ENCODE measurements around the gene C2CD2. TPM values are rescaled to one million over a fixed set of nuclear protein-coding genes. Genes with fewer than 3 reads are reported as not detected.

C2CD2 gene
- total RNA-seq, 1 donor, result 36.1 TPM

DNA sequence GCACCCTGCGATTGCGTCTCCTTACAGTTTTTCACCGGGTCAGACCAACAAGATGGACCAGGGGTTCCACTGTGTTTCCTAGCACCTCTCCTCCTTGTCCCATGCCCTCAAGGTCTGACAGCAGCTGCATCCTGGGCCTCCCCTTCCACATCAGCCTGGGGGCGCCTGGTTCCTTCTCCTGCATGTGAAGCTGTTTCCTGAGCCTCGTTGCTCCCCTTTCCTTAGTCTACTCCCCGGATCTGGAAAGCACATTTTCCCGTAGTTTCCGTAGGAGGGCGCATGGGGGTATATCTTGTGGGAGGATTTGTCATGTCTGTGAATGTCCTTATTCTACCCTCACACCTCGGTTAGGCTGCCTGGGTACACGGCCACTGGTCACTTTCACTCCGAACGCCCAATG is 80.8 kb downstream of the C2CD2 start:
- no peak for DNase-seq (ENCODE audit: low read depth in 2 of 3, low spot score in 2 of 3)

DNA sequence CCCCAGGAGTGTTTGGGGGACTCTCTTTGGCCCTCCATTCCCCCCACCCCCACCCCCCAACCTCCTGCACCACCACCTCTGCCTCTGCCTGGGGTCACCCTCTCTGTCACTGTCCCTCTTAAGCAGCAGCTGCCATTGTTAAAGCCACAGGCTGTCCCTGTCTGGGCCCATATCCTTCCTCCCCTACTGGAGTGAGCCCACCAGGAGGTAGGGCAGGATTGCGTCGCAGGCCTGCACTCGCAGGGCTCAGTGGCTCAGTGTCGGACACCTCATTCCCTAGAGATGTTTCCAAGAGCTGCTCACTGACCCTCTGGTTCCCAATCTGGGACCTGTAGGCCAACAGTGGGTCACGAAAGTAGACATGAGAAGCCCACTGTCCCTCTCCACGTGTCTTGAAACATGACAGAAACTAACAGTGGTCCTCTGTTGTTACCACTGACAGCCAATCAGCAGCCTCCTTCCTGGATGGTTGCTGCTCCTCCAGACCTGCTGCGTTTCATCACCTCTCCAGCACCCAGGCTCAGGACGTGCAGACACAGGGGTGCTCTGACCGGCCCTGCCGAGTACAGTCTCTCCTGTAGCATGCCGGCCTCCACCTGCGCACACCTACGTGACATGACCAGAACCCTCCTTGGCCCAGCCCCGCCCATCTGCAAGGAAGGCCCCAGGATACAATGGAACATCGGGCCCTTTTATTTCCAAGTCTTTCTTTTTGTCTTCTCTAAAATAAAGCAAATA is 82.4 kb downstream of the C2CD2 start:
- no peak for DNase-seq (ENCODE audit: low read depth in 2 of 3, low spot score in 2 of 3)

DNA sequence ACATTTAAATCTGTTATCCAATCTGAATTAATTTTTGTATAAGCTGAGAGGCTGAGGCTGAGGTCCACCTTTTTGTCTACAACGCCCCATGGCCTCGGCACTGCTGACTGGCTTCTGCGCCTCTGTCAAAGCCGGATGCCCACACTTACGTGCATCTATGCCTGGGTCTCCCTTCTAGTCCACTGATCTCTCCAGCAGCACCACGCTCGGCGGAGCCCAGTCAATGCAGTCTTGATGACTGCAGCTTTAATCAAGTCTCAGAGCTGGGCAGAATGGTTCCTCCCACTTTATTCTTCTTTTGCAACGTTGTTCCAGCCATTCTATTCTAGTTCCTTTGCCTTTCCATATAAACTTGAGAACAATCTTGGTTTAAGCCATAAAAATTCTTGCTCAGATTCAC is 84.0 kb downstream of the C2CD2 start:
- no peak for DNase-seq (ENCODE audit: low read depth in 2 of 3, low spot score in 2 of 3)

DNA sequence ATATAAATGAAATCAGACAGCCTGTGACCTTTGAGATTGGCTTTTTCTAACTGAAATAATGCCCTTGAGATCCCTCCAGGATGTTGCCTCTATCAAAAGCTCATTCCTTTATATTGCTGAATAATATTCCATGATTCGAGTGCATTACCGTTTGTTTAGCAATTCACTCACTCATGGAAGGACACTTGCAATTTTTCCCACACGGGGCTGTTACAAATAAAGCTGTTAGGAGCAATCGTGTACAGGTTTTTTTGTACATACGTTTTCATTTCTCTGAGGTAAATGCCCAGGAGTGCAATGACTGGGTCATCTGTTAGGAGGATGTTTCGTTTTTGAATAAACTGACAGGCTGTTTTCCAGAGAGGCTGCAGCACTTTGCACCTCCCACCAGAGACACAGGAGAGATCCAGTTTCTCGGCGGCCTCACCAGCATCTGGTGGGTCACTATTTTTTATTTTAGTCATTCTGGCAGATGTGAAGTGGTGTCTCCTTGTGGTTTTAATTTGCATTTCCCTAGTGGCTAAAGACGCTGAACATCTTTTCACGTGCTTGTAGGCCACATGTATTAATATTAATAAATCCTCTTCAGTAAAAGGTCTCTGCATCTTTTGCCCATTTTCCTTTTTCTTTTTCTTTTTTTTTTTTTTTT is 85.6 kb downstream of the C2CD2 start:
- DNase-seq (ENCODE audit: low read depth in 2 of 3, low spot score in 2 of 3), result no peak

DNA sequence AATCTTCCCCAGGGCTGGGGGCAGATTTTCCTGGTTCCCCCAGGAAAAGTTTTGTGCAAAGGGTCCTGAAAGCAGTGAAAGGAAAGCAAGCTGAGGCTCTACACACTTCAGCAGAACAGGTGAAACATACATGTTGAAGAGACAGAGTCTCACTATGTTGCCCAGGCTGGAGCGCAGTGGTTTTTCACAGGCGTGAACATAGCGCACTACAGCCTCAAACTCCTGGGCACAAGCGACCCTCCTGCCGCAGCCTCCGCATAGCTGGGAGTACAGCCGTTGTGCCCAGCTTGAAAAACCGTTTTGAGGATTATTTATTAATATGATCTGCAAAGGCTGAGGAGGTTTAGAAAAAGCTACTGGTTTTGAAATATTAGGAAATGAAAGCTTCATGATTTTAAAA is 86.5 kb downstream of the C2CD2 start:
- no peak for DNase-seq (ENCODE audit: low read depth in 2 of 3, low spot score in 2 of 3)

DNA sequence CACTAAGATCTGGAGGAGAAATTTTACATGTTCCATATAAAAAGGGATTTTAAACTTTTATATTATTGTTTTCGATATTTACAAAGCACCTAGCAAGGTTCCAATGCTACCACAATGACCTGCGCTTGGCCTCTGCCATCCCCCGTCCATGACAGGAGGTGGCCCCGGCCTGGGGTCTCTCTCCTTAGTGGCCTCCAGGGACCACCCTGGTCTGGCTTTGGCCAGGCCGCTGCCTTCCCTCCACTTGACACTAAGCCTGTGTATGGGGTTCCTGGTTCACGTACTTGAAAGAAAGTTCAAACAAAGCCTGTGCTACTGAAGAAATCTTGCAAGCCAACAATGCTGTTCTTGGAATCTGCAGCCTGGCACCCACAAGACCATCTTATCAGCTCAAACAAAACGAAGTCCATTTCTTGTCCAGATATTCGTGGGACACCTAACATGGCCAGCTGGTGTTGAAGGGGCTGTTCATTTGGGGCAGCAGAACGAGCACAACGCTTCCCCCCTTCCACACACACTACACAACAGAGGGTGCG is 87.5 kb downstream of the C2CD2 start:
- DNase-seq (ENCODE audit: low read depth in 2 of 3, low spot score in 2 of 3), result no peak

DNA sequence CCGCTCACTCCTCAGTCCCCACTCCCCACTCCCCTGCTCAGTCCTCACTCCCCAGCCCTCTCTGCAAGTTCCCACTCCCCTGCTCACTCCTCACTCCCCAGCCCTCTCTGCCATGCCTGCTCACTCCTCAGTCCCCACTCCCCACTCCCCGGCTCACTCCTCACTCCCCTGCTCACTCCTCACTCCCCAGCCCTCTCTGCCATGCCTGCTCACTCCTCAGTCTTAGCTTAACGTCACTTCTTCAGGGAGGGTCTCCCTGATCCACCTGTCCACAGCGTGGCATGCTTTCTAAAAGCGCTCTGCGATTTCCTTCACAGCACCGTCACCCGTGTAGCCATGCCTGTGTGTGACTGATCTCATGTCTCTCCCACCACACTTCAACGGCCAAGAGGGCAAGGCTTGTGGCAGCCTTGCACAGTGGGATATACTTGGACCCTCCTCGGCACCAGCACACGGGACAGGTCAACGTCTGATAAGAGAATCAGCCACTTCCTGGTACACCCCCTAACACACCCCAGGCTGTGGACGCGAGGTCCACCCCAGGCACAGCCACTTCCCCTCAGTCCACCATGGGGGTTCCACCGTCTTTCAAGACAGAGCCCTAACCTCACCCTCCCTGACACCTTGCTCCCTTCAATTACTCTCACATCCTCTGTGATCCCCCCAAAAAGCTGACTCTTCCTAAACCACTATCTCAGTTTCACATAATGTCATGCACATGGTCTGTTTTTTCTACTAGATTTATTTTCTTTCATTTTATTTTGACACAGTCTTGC is 88.6 kb downstream of the C2CD2 start:
- DNase-seq (ENCODE audit: low read depth in 2 of 3, low spot score in 2 of 3), result no peak

DNA sequence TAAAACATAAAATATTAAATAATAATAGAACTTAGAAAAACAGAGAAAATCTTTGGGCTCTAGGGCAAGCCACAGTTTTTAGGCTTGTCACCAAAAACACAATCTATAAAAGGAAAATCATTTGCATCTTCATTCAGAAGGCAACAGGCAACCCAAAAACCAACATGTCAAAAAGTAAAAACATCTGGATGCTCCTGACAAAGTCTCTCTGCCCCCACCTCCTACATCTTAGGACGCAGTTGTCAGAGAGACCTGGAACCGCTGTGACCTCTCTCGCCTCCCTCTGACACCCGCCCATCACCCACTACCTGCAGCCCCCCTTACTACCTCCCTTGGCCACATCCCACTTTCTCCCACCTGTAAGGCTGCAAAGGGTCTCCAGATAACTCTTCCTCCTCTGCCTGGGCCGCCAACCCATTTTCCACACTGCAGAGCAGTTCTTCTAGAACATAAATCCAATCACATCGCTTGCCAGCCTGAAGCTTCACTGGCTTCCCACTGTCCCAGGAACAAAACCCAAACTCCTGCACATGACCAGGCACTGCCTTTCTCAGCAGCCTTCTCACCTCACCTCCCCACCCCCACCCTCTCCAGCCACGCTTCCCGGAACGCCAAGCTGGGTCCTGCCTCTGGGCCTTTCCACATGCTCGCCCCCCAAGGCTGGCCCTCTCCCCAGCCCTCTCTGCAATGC is 89.4 kb downstream of the C2CD2 start:
- no peak for DNase-seq (ENCODE audit: low read depth in 2 of 3, low spot score in 2 of 3)

DNA sequence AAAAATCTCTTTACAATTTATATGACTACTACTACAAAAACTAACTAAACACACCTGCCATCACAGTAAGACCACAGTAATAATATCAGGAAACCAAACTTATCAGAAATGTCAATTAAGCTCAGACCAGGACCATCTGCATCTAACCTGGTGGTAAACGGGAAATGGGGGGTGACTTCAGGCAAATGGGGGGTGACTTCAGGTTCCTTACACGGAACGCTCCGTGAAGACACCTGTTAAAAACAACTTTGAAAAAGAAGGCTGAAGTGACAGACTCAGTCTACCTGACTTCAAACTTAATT is 90.4 kb downstream of the C2CD2 start:
- DNase-seq (ENCODE audit: low read depth in 2 of 3, low spot score in 2 of 3), result no peak

DNA sequence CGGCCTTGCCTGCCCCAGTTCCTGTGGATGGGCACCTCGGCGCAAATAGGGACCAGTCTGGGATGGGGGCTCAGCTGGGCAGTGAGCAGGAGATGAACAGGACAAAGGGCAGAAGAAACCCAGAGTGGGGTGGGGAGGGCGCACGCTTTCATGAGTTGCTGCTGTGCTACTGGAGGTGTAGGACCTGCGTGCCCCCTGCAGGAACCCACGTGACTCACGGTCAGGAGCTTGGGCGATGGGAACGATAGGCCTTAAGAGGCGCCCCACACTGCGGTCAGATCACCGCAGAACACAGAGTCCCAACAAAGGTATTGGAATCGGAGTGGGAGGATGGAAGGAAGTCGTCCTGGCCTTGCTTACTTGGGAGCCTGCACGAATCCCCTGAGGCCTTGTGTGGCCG is 91.8 kb downstream of the C2CD2 start:
- DNase-seq (ENCODE audit: low read depth in 2 of 3, low spot score in 2 of 3), result no peak

DNA sequence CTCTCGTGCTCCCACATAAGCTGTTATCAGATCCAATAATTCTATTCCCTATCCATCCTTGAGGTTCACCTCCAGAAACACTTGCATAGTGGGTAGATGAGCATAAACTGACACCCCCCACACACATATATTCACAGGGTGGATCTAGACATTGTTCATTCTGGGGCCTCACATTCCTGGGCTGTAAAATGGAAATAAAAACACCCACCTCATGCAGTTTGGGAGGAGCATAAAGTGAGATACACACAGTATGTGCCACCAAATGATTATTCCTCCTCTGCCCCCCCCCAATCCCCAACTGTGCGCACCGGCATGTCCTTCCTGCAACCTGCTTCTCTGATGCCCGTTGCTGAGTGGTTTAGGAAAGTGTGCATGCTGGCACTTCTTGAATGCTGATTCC is 92.6 kb downstream of the C2CD2 start:
- no peak for DNase-seq (ENCODE audit: low read depth in 2 of 3, low spot score in 2 of 3)

DNA sequence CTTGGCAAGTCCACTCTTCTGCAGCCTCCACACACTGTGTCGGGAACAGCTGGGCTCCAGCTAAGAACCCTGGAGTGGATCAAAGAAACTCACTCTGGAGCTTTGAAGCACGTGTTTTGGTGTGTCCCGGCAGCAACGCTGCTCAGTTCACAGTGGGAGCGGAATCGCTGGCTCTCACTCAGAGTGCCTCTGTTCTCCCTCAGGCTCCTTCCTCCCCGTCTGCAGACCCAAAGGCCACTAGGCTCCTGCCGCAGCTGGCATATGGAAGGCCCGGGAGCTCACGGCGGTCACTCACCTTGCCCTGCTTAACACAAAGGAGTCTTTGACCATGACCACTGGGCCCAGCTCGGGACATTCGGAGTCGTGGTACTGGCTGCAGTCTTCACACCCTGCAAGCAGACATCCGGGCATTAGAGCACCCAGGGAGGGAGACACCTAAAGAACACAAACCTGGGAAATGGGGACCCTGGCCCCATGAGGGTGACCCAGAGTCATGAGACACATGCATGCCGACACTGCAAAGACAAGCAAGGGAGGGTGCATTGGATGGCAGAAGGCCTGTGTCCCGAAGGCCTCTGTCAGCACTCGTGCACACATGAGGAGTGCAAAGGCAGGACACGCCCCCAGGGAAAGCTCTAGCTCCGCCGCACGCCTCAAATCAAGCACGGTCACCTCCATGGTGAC is 94.4 kb downstream of the C2CD2 start:
- DNase-seq (ENCODE audit: low read depth in 2 of 3, low spot score in 2 of 3), result no peak

DNA sequence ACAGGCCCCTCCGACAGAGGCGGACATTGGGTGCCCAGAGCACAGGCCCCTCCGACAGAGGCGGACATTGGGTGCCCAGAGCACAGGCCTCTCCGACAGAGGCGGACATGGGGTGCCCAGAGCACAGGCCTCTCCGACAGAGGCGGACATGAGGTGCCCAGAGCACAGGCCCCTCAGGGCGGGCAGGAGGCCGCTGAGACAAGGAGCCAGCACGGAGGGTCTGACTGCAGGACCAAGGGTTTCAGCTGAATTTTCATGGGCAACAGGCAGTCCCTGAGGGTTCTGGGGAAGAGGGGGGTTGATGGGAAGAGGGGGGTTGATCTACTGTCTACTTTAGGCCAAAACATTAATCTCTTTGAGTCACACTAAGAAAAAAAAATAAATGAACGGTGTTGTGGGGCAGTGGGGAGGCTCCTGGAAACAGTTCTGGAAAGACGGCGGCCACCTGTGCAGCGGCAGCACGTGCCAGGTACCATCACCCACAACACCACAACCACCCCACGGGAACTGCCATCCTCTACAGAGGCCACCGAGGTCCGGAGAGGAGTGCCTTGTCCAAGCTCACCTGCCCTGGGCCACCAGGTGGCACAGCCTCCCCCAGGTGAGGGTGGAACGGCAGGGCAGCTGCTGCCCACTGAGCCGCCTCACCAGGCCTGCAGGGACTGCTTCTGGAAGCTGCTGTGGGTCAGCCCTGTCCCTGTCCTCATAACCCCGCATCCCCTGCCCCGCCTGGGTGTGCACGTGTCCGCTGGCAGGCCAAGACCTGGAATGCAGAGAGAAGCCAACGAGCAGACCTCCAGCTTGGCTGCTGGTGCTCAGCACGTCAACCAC is 95.1 kb downstream of the C2CD2 start:
- no peak for DNase-seq (ENCODE audit: low read depth in 2 of 3, low spot score in 2 of 3)

DNA sequence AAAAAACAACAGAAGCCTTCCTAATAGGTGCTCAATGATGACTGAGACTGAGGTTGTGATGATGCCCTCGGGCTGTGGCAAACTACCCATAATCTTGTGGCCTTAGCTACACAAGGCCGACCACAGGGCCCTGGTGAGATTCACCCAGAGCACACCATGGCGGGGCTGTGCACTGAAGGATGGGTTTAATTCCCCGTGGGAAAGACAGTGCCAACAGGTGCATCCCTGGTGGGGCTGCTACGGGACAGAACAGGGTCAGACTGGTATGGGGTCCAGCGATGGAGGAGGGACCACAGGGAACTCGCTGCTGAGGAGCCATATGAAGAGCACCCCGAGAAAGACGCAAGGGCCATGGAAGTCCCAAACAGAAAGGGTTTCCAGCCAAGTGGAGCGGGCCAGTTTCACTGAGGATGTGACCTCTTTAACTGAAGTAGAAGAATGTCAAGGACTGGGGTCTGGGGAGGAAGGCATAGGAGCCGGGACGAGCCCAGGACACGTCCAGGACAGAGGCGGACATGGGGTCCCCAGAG is 96.0 kb downstream of the C2CD2 start:
- DNase-seq (ENCODE audit: low read depth in 2 of 3, low spot score in 2 of 3), result no peak

DNA sequence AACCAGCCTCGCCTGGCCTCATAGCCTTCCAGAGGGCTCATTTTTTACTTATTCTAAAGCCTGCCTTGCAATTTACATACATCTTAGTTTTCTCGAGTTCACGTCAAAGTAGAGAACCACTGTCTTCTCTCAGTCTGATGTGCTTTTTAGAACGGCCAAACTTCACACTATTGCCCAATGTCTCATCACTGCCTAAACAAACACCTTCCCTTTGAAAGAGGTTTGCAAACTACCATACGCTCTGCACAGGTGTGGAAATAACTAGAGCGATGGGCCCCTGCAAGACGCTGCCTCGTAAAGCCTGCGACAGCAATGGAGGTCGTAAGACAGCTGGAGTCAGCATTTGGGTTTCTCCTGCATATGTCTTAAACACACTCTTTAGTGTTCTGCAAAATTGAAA is 97.2 kb downstream of the C2CD2 start:
- no peak for DNase-seq (ENCODE audit: low read depth in 2 of 3, low spot score in 2 of 3)

DNA sequence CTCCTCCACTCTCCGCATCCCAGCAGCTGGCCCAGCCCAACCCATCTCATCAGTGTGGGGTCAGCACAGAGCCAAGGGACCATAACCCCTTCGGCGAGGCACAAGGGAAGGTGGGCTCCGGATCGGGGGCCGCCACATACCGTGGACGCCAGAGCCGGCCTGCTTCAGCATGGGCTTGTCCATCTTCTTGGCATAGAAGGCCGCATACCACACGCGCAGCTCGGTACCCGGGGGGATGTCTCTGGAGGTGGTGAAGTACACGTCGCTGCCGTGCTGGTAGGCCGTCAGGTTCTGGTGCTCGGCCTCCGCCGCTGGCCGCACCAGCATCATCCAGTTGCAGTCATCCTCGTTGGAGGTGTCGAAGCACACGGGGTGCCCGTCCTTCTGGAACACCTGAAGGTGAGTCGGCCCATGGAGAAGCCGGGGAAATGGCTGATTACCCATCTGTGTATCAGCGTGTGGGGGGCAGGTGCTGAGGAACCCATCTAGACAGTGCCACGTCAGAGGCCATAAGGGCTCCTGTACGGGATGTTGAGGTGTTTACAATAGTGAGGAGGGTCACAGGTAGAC is 99.3 kb downstream of the C2CD2 start:
- no peak for DNase-seq (ENCODE audit: low read depth in 2 of 3, low spot score in 2 of 3)

DNA sequence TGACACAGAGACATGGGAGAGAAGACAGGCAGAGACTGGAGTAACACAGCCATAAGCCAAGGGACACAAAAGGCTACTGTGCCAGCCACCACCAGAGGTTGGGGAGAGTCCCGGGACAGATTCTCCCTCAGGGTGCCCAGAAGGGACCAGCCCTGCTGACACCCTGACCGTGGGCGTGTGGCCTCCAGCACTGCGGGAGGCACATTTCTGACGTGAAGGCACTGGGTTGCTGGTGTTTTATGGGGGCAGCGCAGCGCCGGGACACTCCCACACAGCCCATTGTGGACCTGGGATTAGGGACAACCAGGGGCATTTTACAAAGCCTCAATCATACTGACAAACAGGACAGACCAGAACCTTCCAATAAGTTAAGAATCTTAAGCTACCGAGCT is 100.9 kb downstream of the C2CD2 start:
- no peak for DNase-seq (ENCODE audit: low read depth in 2 of 3, low spot score in 2 of 3)

DNA sequence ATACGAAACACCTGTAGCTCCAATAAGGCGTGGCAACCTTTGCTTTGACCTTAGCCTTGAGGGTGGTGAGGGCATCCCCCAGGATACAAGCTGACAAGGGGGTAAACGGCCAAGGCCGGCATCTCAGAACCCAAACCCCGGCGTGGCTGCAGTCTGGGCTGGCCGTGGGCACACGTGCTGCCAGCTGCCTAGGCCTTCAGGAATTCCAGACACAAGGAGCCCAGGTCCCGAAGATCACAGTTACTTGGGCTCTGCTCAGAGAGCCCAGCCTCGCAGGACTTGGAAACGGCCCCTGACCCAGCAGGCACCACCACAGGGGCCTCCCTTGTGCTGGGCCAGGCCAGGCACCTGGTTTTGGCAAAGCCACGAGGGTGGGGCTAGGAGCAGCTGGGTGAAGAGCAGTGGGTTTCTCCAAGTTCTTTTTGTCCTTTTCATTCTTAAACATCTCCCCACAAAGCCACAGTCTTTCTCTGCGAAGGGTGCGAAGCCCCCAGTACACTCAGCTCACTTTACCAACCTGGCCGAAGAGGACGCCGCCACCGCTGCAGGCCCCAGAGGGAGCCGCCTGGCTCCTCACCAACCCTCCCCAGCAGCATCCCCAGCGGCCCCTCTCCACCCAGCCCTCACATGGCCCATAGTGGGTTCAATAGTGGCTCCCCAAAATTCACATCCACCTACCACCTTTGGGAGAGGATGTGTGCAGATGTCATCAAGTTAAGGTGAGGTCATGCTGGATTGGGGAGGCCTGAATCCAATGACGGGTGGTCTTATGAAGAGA is 101.5 kb downstream of the C2CD2 start:
- DNase-seq (ENCODE audit: low read depth in 2 of 3, low spot score in 2 of 3), result no peak

All from hematopoietic multipotent progenitor cell (in vitro differentiated cells).